Nephron progenitor cell (in vitro differentiated cells): ENCODE data around the gene CSF1R.

ENCODE experiments used
- DNase-seq: peaks from one replicate; pipeline ENCODE4 v3.0.0; 2021
- H3K27ac Mint-ChIP-seq: 2 replicates; pipeline ENCODE4 v1.8.0; 2021; ENCODE audit warnings: mild to moderate bottlenecking, moderate library complexity, mixed read lengths
- H3K27me3 Mint-ChIP-seq: 2 replicates; pipeline ENCODE4 v1.8.0; 2021; ENCODE audit warnings: mild to moderate bottlenecking, low read depth, mixed read lengths; ENCODE audit not compliant: poor library complexity
- H3K36me3 Mint-ChIP-seq: 2 replicates; pipeline ENCODE4 v1.8.0; 2021; ENCODE audit warnings: low read depth, mixed read lengths
- H3K4me1 Mint-ChIP-seq: 2 replicates; pipeline ENCODE4 v1.8.0; 2021; ENCODE audit warnings: mixed read lengths
- H3K4me3 Mint-ChIP-seq: 2 replicates; pipeline ENCODE4 v1.8.0; 2021; ENCODE audit warnings: mild to moderate bottlenecking, moderate library complexity, mixed read lengths
- H3K9me3 Mint-ChIP-seq: 2 replicates; pipeline ENCODE4 v1.8.0; 2021; ENCODE audit warnings: mild to moderate bottlenecking, moderate library complexity, mixed read lengths
- CTCF ChIP-seq: fragments of 200-600 bp; sonication (generic); IDR thresholded peaks from 2 replicates; pipeline ENCODE4 v1.5.0; 2021; ENCODE audit warnings: antibody characterized with exemption

Gene CSF1R

GRCh38 chr5:150043657-150044328 lies 42.6 kb downstream of the CSF1R start:
- Mint-ChIP-seq H3K27ac (peak overlapping the region; percentile 1), H3K27me3 (no peaks in the 10 kb centered on the region), H3K4me1 (no peaks in the 10 kb centered on the region), H3K36me3 (peaks cover 59% of the 10 kb centered on the region), H3K9me3 (no peaks in the 10 kb centered on the region), H3K4me3 (no peak overlapping the region)
- no peak for TF ChIP-seq CTCF
- no peak for DNase-seq

GRCh38 chr5:150042459-150042858 lies 43.9 kb downstream of the CSF1R start:
- TF ChIP-seq CTCF, result no peak
- no peak for DNase-seq
- Mint-ChIP-seq H3K36me3 (peaks cover 65% of the 10 kb centered on the region), H3K4me1 (no peaks in the 10 kb centered on the region), H3K27me3 (no peaks in the 10 kb centered on the region), H3K9me3 (no peaks in the 10 kb centered on the region), H3K27ac (no peak overlapping the region), H3K4me3 (no peak overlapping the region)

- no peaks in the 10 kb centered on the region for H3K9me3 Mint-ChIP-seq
- peaks cover 70% of the 10 kb centered on the region for H3K36me3 Mint-ChIP-seq
- H3K27ac Mint-ChIP-seq, result no peak overlapping the region
- TF ChIP-seq CTCF, result no peak
- no peak overlapping the region for H3K4me3 Mint-ChIP-seq
- no peak for DNase-seq
- peaks cover 5% of the 10 kb centered on the region for H3K4me1 Mint-ChIP-seq
- no peaks in the 10 kb centered on the region for H3K27me3 Mint-ChIP-seq
Measured at GRCh38 chr5:150038547-150038946, 47.8 kb downstream of the CSF1R start.

- DNase-seq, result no peak
- Mint-ChIP-seq H3K9me3 (no peaks in the 10 kb centered on the region), H3K4me3 (no peak overlapping the region), H3K27ac (peak overlapping the region; percentile 83), H3K36me3 (peaks cover 65% of the 10 kb centered on the region), H3K4me1 (peaks cover 5% of the 10 kb centered on the region), H3K27me3 (no peaks in the 10 kb centered on the region)
- no peak for TF ChIP-seq CTCF
Measured at GRCh38 chr5:150036513-150036912, 49.8 kb downstream of the CSF1R start.

- Mint-ChIP-seq H3K9me3 (no peaks in the 10 kb centered on the region), H3K4me3 (no peak overlapping the region), H3K27ac (no peak overlapping the region), H3K36me3 (peaks cover 61% of the 10 kb centered on the region), H3K27me3 (no peaks in the 10 kb centered on the region), H3K4me1 (peaks cover 5% of the 10 kb centered on the region)
- no peak for TF ChIP-seq CTCF
- no peak for DNase-seq
Measured at GRCh38 chr5:150035139-150035895, 51.0 kb downstream of the CSF1R start.
